GM12891 (cell line): Measurements from ENCODE around the gene TUSC2.

Source experiments
- DNase-seq: peaks from one replicate; pipeline ENCODE4 v3.0.0; 2011; ENCODE audit warnings: low spot score; ENCODE audit not compliant: insufficient read length
- FAIRE-seq: peaks from 2 replicates; lab custom pipeline; 2011; peaks lifted over from hg19 to GRCh38; lab: Jason Lieb, UNC
- PAX5 ChIP-seq: IDR thresholded peaks from 2 replicates; pipeline ENCODE4 v1.6.1; 2011; ENCODE audit warnings: low read length, moderate library complexity, mild to moderate bottlenecking; ENCODE audit not compliant: insufficient read depth, severe bottlenecking
- POLR2A ChIP-seq: IDR thresholded peaks from 2 replicates; pipeline ENCODE4 v1.6.1; 2011; ENCODE audit warnings: low read depth, low read length, control low read depth
- POLR2AphosphoS5 ChIP-seq: IDR thresholded peaks from 2 replicates; pipeline ENCODE4 v1.6.1; 2011; ENCODE audit warnings: low read depth, low read length, control low read depth
- POU2F2 ChIP-seq: IDR thresholded peaks from 2 replicates; pipeline ENCODE4 v1.6.1; 2011; ENCODE audit warnings: low read depth, mild to moderate bottlenecking, control low read depth, low read length, moderate library complexity
- SPI1 ChIP-seq: IDR thresholded peaks from 2 replicates; pipeline ENCODE4 v1.6.1; 2011; ENCODE audit warnings: low read depth, low read length, control low read depth
- TAF1 ChIP-seq: IDR thresholded peaks from 2 replicates; pipeline ENCODE4 v1.6.1; 2011; ENCODE audit warnings: low read depth, low read length, control low read depth

Gene TUSC2

GRCh38 chr3:50337175-50337861, 9.3 kb upstream of the TUSC2 start:
- TF ChIP-seq POLR2A: peak; percentile 50
- no peak; the same call in 1 of the 2 replicates for TF ChIP-seq TAF1
- no peak for TF ChIP-seq SPI1
- peak; percentile 85 for TF ChIP-seq POLR2AphosphoS5
- FAIRE-seq: peak; percentile 99
- peak; percentile 98 for DNase-seq

GRCh38 chr3:50336452-50337174, 8.6 kb upstream of the TUSC2 start:
- DNase-seq: no peak
- peak; percentile 31 for FAIRE-seq

GRCh38 chr3:50334339-50335075, 6.5 kb upstream of the TUSC2 start:
- TF ChIP-seq POLR2AphosphoS5 (no peak), PAX5 (no peak), POU2F2 (no peak), TAF1 (no peak), SPI1 (no peak), POLR2A (no peak)
- FAIRE-seq: no peak

More at GRCh38 chr3:50336452-50337174, 8.6 kb upstream of the TUSC2 start:
- TF ChIP-seq POLR2AphosphoS5: no peak; the same call in 1 of the 2 replicates
- no peak for TF ChIP-seq SPI1
- TF ChIP-seq POU2F2: no peak
- TF ChIP-seq PAX5: no peak
- TF ChIP-seq POLR2A: no peak
- no peak for TF ChIP-seq TAF1

GRCh38 chr3:50333744-50334328, 5.8 kb upstream of the TUSC2 start:
- FAIRE-seq: no peak
- no peak for DNase-seq

More at GRCh38 chr3:50334339-50335075, 6.5 kb upstream of the TUSC2 start:
- no peak for DNase-seq

GRCh38 chr3:50331364-50331907, 3.4 kb upstream of the TUSC2 start:
- no peak for FAIRE-seq
- TF ChIP-seq POLR2AphosphoS5: no peak
- TF ChIP-seq PAX5: no peak
- no peak for TF ChIP-seq TAF1
- TF ChIP-seq POLR2A: no peak
- no peak for TF ChIP-seq SPI1
- no peak for TF ChIP-seq POU2F2
- DNase-seq: no peak

More at GRCh38 chr3:50333744-50334328, 5.8 kb upstream of the TUSC2 start:
- no peak for TF ChIP-seq POLR2A
- TF ChIP-seq TAF1: no peak
- TF ChIP-seq SPI1: no peak
- no peak for TF ChIP-seq PAX5
- no peak for TF ChIP-seq POU2F2
- TF ChIP-seq POLR2AphosphoS5: no peak

- DNase-seq (no peak), FAIRE-seq (no peak)
- TF ChIP-seq SPI1: no peak
- TF ChIP-seq POLR2A: no peak
- no peak for TF ChIP-seq PAX5
- TF ChIP-seq TAF1: no peak
- TF ChIP-seq POU2F2: no peak
- TF ChIP-seq POLR2AphosphoS5: no peak
Observed at GRCh38 chr3:50330330-50330729, 2.3 kb upstream of the TUSC2 start.

- TF ChIP-seq TAF1 (no peak), SPI1 (no peak), PAX5 (no peak), POLR2AphosphoS5 (no peak), POLR2A (no peak), POU2F2 (no peak)
Observed at GRCh38 chr3:50327129-50327528, 894 bp downstream of the TUSC2 start.

GRCh38 chr3:50326182-50326541, 1.9 kb downstream of the TUSC2 start:
- FAIRE-seq (no peak), DNase-seq (no peak)

More at GRCh38 chr3:50327129-50327528, 894 bp downstream of the TUSC2 start:
- FAIRE-seq: no peak
- DNase-seq: no peak

More at GRCh38 chr3:50326182-50326541, 1.9 kb downstream of the TUSC2 start:
- no peak for TF ChIP-seq POU2F2
- no peak for TF ChIP-seq TAF1
- TF ChIP-seq SPI1: no peak
- no peak for TF ChIP-seq POLR2A
